Suprapubic skin (tissue), 4 donors: ENCODE results near the gene TMEM212. TPM values are rescaled to one million over a fixed set of nuclear protein-coding genes. Genes with fewer than 3 reads are reported as not detected.

Source experiments
- DNase-seq, 2 donors: peaks; one replicate each; pipeline ENCODE4 v3.0.0-alpha.2; 2019; ENCODE audit warnings: low spot score in 2 of 2
- H3K27ac ChIP-seq: fragments of 200-600 bp; sonication (generic); one replicate; pipeline ENCODE4 v1.5.1; 2019
- H3K27me3 ChIP-seq: fragments of 200-600 bp; sonication (generic); one replicate; pipeline ENCODE4 v1.5.1; 2019
- H3K36me3 ChIP-seq: fragments of 200-600 bp; sonication (generic); one replicate; pipeline ENCODE4 v1.5.1; 2019
- H3K4me1 ChIP-seq: fragments of 200-600 bp; sonication (generic); one replicate; pipeline ENCODE4 v1.5.1; 2019
- H3K4me3 ChIP-seq: fragments of 200-600 bp; sonication (generic); one replicate; pipeline ENCODE4 v1.5.1; 2019; ENCODE audit warnings: mild to moderate bottlenecking
- H3K9me3 ChIP-seq: fragments of 200-600 bp; sonication (generic); one replicate; pipeline ENCODE4 v1.5.1; 2019
- EP300 ChIP-seq: sonication (generic); formaldehyde crosslinking; IDR thresholded peaks from one replicate; pipeline ENCODE4 v1.6.1; 2017; ENCODE audit warnings: antibody characterized with exemption
- POLR2A ChIP-seq, 2 donors: fragments of 450-650 bp; IDR thresholded peaks; one replicate each; pipeline ENCODE4 v1.6.1; 2017; ENCODE audit warnings: antibody characterized with exemption in 2 of 2, mild to moderate bottlenecking in 2 of 2, moderate library complexity in 2 of 2
- POLR2AphosphoS5 ChIP-seq, 3 donors: sonication (generic); formaldehyde crosslinking; IDR thresholded peaks; one replicate each; pipeline ENCODE4 v1.6.1; 2017; ENCODE audit warnings: antibody characterized with exemption in 3 of 3
- WGBS: methylation state at CpG from one replicate; pipeline ENCODE4 v1.1.5; 2018; 5-methylcytosine and 5-hydroxymethylcytosine counted together
- total RNA-seq, 4 donors: library from RNA; depleted of rRNA; stranded (reverse); fragments of >200 nt; gene quantifications; one replicate each; pipeline ENCODE4 v1.1.0, GENCODE V29; 2016
- TF ChIP-seq, protein P1 (sequence below), 2 donors: fragments of 200-600 bp in 1 of 2; fragments of 450-650 bp in 1 of 2; sonication (generic) in 1 of 2; IDR thresholded peaks; one replicate each; pipeline ENCODE4 v1.5.1; 2016 to 2019; ENCODE audit warnings: antibody characterized with exemption in 2 of 2, mild to moderate bottlenecking in 1 of 2, moderate library complexity in 1 of 2

TMEM212 gene
- total RNA-seq, 4 donors from 2014 or later, result not detected

DNA sequence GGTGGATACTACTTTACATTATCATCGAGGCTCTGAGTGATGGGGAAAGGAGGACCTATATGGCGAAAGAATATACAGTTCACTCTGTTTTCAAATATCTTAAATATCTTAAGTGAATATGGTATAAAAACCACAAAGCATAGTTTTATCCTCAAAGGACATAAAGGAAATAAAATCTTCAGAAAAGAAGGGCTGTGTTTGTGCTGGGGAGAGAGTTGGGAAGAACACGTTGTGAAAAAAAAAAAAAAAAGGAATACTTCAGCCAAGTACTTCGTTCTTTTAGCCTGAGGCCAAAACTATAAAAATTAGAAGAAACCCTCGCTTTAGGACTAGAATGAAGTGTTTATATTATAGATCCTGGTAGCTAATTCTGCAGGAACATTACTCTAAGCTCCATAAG lies 10.2 kb upstream of the TMEM212 start:
- TF ChIP-seq POLR2A (IDR thresholded peaks at IDR 0.05) (no peak), POLR2AphosphoS5 (IDR thresholded peaks at IDR 0.05) (no peak), EP300 (no peak)
- TF ChIP-seq, protein P1, sequence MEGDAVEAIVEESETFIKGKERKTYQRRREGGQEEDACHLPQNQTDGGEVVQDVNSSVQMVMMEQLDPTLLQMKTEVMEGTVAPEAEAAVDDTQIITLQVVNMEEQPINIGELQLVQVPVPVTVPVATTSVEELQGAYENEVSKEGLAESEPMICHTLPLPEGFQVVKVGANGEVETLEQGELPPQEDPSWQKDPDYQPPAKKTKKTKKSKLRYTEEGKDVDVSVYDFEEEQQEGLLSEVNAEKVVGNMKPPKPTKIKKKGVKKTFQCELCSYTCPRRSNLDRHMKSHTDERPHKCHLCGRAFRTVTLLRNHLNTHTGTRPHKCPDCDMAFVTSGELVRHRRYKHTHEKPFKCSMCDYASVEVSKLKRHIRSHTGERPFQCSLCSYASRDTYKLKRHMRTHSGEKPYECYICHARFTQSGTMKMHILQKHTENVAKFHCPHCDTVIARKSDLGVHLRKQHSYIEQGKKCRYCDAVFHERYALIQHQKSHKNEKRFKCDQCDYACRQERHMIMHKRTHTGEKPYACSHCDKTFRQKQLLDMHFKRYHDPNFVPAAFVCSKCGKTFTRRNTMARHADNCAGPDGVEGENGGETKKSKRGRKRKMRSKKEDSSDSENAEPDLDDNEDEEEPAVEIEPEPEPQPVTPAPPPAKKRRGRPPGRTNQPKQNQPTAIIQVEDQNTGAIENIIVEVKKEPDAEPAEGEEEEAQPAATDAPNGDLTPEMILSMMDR (IDR thresholded peaks at IDR 0.05), result no peak
- Histone ChIP-seq H3K9me3 (no peaks in the 10 kb centered on the region), H3K4me1 (peaks cover 18% of the 10 kb centered on the region), H3K27ac (peak overlapping the region; percentile 28), H3K4me3 (no peak overlapping the region), H3K36me3 (no peaks in the 10 kb centered on the region), H3K27me3 (no peaks in the 10 kb centered on the region)
- 51% methylated on average over 5 of the region's 5 CpGs for WGBS
- DNase-seq, result no peak

- Histone ChIP-seq H3K36me3 (no peaks in the 10 kb centered on the region), H3K27ac (no peak overlapping the region), H3K9me3 (no peaks in the 10 kb centered on the region), H3K27me3 (no peaks in the 10 kb centered on the region), H3K4me1 (peaks cover 26% of the 10 kb centered on the region), H3K4me3 (no peak overlapping the region)
- DNase-seq, result no peak
- TF ChIP-seq EP300, result no peak
- TF ChIP-seq, protein P1 (IDR thresholded peaks at IDR 0.05), result peak; percentile 31 to 39
- 49% methylated on average over 3 of the region's 3 CpGs for WGBS
These were observed 9.2 kb upstream of the TMEM212 start for GRCh38 chr3:171833789-171834460.

DNA sequence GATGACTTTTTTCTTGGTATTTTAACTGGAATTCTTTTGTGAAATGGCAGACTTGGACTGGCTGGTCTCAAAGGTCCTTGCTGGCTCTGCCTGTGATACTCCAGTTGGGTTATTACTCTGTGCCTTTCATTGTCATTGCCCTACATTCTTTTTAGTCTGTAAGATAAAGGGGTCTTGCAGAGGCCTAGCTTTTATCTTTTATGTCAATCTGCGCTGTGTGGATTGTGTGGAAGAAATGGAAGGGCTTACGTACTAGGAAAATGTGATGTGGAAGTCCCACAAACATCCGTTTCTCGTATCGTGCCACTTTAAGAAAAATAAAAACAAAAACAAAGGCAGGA lies 8.7 kb upstream of the TMEM212 start:
- Histone ChIP-seq H3K4me3 (no peak overlapping the region), H3K4me1 (peaks cover 22% of the 10 kb centered on the region), H3K27me3 (no peaks in the 10 kb centered on the region), H3K9me3 (no peaks in the 10 kb centered on the region), H3K36me3 (no peaks in the 10 kb centered on the region), H3K27ac (no peak overlapping the region)
- WGBS, result 84% methylated on average over 5 of the region's 5 CpGs
- TF ChIP-seq EP300 (no peak), POLR2A (IDR thresholded peaks at IDR 0.05) (no peak), POLR2AphosphoS5 (IDR thresholded peaks at IDR 0.05) (no peak)
- TF ChIP-seq, protein P1 (IDR thresholded peaks at IDR 0.05), result no peak
- no peak for DNase-seq

- WGBS, result 76% methylated on average over 5 of the region's 5 CpGs
- H3K36me3 ChIP-seq, result no peaks in the 10 kb centered on the region
- TF ChIP-seq EP300 (no peak), POLR2A (IDR thresholded peaks at IDR 0.05) (no peak), POLR2AphosphoS5 (IDR thresholded peaks at IDR 0.05) (no peak)
- TF ChIP-seq, protein P1 (IDR thresholded peaks at IDR 0.05), result no peak
- H3K27ac ChIP-seq, result no peak overlapping the region
- peaks cover 15% of the 10 kb centered on the region for H3K4me1 ChIP-seq
- no peak overlapping the region for H3K4me3 ChIP-seq
- no peak for DNase-seq
- no peaks in the 10 kb centered on the region for H3K27me3 ChIP-seq
- no peaks in the 10 kb centered on the region for H3K9me3 ChIP-seq
These were observed 8.0 kb upstream of the TMEM212 start for GRCh38 chr3:171835116-171835515.

DNA sequence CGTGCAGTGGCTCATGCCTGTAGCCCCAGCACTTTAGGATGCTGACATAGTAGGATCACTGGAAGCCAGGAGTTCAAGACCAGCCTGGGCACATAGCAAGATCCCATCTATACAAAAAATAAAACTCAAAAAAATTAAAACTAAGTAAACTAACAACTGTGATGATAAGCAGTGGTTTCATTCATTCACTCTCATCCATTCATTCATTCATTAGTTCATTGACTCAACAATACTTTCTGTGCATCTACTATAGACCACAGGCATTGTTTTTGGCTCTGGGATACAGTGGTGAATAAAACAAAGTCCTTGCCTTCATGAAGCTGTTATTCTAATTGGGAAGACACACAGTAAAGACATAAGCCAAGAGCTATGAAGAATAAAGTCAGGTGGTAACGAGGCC lies 7.5 kb upstream of the TMEM212 start:
- TF ChIP-seq POLR2AphosphoS5 (IDR thresholded peaks at IDR 0.05), result no peak
- TF ChIP-seq EP300, result no peak
- TF ChIP-seq, protein P1 (IDR thresholded peaks at IDR 0.05), result no peak
- TF ChIP-seq POLR2A (IDR thresholded peaks at IDR 0.05), result no peak
- Histone ChIP-seq H3K36me3 (no peaks in the 10 kb centered on the region), H3K4me3 (no peak overlapping the region), H3K4me1 (peaks cover 10% of the 10 kb centered on the region), H3K9me3 (no peaks in the 10 kb centered on the region), H3K27me3 (no peaks in the 10 kb centered on the region), H3K27ac (no peak overlapping the region)
- 97% methylated on average over 2 of the region's 2 CpGs for WGBS
- DNase-seq, result no peak
